Pancreas (tissue), 10 donors: Measurements from ENCODE around the gene LSAMP. TPM values are rescaled to one million over a fixed set of nuclear protein-coding genes. Genes with fewer than 3 reads are reported as not detected.

Experiments used
- ATAC-seq, 4 donors: fragments of 200-7000 bp; cut with Tn5 transposase; one replicate each; pipeline versions ENCODE4 v1.8.0 to v1.9.1; 2020; ENCODE audit warnings: mild to moderate bottlenecking in 4 of 4, moderate library complexity in 4 of 4
- DNase-seq, 6 donors: peaks; one replicate each; pipeline ENCODE4 v3.0.0-alpha.2; 2020
- FAIRE-seq: peaks from 2 replicates; lab custom pipeline; 2012; peaks lifted over from hg19 to GRCh38; lab: Jason Lieb, UNC
- H3K27ac ChIP-seq, 4 donors: fragments of 200-600 bp; sonication (generic); 1 replicate in 3 of 4; 2 replicates in 1 of 4; pipeline versions ENCODE4 v1.5.0 to v1.8.0; 2020
- H3K27me3 ChIP-seq, 4 donors: fragments of 200-600 bp; one replicate each; pipeline ENCODE4 v1.8.0; 2021
- H3K36me3 ChIP-seq, 3 donors: fragments of 200-600 bp; sonication (generic) in 1 of 3; one replicate each; pipeline versions ENCODE4 v1.5.0 to v1.8.0; 2020 to 2021
- H3K4me1 ChIP-seq, 3 donors: fragments of 200-600 bp; one replicate each; pipeline ENCODE4 v1.8.0; 2021
- H3K4me3 ChIP-seq, 4 donors: fragments of 200-600 bp; sonication (generic) in 2 of 4; one replicate each; pipeline versions ENCODE4 v1.5.0 to v1.8.0; 2020 to 2021
- H3K9me3 ChIP-seq, 4 donors: fragments of 200-600 bp; one replicate each; pipeline ENCODE4 v1.8.0; 2021
- CTCF ChIP-seq, 4 donors: fragments of 200-600 bp; sonication (generic) in 3 of 4; IDR thresholded peaks; one replicate each; pipeline versions ENCODE4 v1.5.0 to v1.8.0; 2021; ENCODE audit warnings: antibody characterized with exemption in 4 of 4
- WGBS, 2 donors: extraction: QIAGEN DNeasy Blood & Tissue Kit; methylation state at CpG; one replicate each; pipeline ENCODE4 v1.1.7; 2013; 5-methylcytosine and 5-hydroxymethylcytosine counted together
- intact Hi-C, 3 donors: fragments of 100-400 bp; cut with DNase I; formaldehyde crosslinking; loops; one replicate each; pipeline versions ENCODE4 v1.11.1 to v1.14.2; 2022
- polyA plus RNA-seq, 2 donors: library from polyadenylated mRNA; stranded (reverse); fragments of 200-250 nt; gene quantifications; one replicate each; pipeline ENCODE4 v1.2.3, GENCODE V29; 2013
- total RNA-seq, 6 donors: library from RNA; stranded (reverse); fragmentation: NEBNext Ultra II Directional in 4 of 6; extraction: Animal tissue kit (Norgen Biotek cat#: 25700) in 4 of 6; gene quantifications; one replicate each; pipeline versions ENCODE4 v1.2.1 to v1.2.4, GENCODE V29; 2021 to 2023
- donor health status: healthy with polysubstance abuse.
- donor health status: DM: no; HTN: no; CAD: no; lungs with moderate emphysema.
- donor health status: DM: no; HTN: no; CAD: no.
- donor health status: control.
- donor health status: control.
- donor health status: Bipolar disorder and iron deficiency.
- donor health status: DM: yes; HTN: yes; CAD: no.
- donor health status: DM: no; HTN: no; CAD: no.
- donor health status: DM: no; HTN: no; CAD: no.
- donor health status: DM: yes; HTN: yes; CAD: no.

LSAMP gene
- total and polyA plus RNA-seq, 8 donors = 0.51 to 5.5 (median 1.5) TPM

DNA sequence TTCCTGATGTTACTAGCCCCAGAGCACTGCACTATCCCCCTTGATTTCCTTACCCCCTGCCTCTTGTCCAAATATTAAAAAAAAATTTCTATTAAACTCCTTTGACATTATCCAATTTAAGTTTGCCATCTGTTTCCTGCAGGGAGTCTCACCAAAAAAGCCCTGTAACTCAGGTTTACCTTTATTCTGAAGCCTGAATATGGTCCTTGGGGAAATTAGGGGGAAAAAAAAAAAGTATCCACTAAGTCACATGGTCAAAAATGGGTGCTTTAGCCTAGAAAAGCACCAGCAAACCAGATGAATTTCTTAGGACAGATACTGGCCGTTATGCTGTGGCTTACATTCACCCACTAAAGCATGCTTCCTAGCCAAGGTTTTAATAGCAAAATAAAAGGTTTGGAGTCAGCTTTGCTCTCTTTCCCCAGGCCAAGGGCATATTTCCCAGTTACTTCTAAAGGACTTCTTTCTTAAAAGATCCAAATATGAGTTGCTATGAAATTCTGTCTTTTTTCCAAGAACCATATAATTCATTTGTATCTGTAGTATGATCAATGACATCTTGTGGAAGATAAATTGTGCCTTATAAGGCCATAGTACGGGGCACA is 394.9 kb downstream of the LSAMP start:
- no peak for TF ChIP-seq CTCF (IDR thresholded peaks at IDR 0.05)
- WGBS, 2 donors = 49 to 65% methylated on average over 2 of the region's 2 CpGs

GRCh38 chr3:116048991-116049390 is 396.3 kb downstream of the LSAMP start:
- no peaks in the 10 kb centered on the region for H3K27me3 ChIP-seq
- H3K9me3 ChIP-seq = no peaks in the 10 kb centered on the region
- ATAC-seq = no peak
- no peak for DNase-seq
- no peak overlapping the region for H3K27ac ChIP-seq
- no peak overlapping the region for H3K4me3 ChIP-seq
- no peak for TF ChIP-seq CTCF (IDR thresholded peaks at IDR 0.05)
- H3K4me1 ChIP-seq = no peaks in the 10 kb centered on the region
- H3K36me3 ChIP-seq = no peaks in the 10 kb centered on the region
- intact Hi-C loops = no loop called here
- FAIRE-seq = no peak

More for the DNA sequence above, 394.9 kb downstream of the LSAMP start:
- Histone ChIP-seq H3K27me3 (no peaks in the 10 kb centered on the region), H3K9me3 (no peaks in the 10 kb centered on the region), H3K27ac (no peak overlapping the region), H3K4me3 (no peak overlapping the region), H3K4me1 (no peaks in the 10 kb centered on the region), H3K36me3 (no peaks in the 10 kb centered on the region)
- ATAC-seq (no peak), DNase-seq (no peak), FAIRE-seq (no peak)
- intact Hi-C loops = no loop called here

DNA sequence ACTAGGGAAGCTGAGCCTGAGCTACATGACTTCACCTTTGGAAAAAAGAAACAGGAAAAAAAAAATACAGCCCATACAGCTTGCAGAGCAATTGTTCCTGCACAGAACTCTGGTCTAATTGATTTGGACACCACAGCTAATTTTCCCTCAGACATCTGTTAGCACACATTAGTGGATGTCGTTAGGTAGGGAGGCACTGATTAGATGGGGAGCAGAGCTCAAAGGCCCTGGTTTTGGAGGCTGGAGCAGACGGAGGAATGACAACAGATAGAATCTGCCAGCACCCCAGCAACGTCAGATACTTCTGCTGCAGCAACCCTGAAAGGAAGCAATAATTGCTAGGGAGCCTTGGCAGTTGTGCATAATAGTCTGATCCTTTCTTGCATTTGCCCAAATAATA is 398.9 kb downstream of the LSAMP start:
- no peak for FAIRE-seq

GRCh38 chr3:116045314-116045713 is 400.0 kb downstream of the LSAMP start:
- DNase-seq (no peak), FAIRE-seq (no peak), ATAC-seq (no peak)
- intact Hi-C loops = no loop called here
- TF ChIP-seq CTCF (IDR thresholded peaks at IDR 0.05) = no peak
- Histone ChIP-seq H3K27ac (no peak overlapping the region), H3K27me3 (no peaks in the 10 kb centered on the region), H3K36me3 (no peaks in the 10 kb centered on the region), H3K4me1 (no peaks in the 10 kb centered on the region), H3K9me3 (no peaks in the 10 kb centered on the region), H3K4me3 (no peak overlapping the region)

More for the DNA sequence above, 398.9 kb downstream of the LSAMP start:
- Histone ChIP-seq H3K27me3 (no peaks in the 10 kb centered on the region), H3K4me1 (no peaks in the 10 kb centered on the region), H3K36me3 (no peaks in the 10 kb centered on the region), H3K9me3 (no peaks in the 10 kb centered on the region), H3K4me3 (no peak overlapping the region), H3K27ac (no peak overlapping the region)
- ATAC-seq (peak in 2 of 4 donors; percentile 59 to 62), DNase-seq (no peak)
- WGBS, 2 donors = 37 to 52% methylated on average over 3 of the region's 3 CpGs
- TF ChIP-seq CTCF (IDR thresholded peaks at IDR 0.05) = no peak
- intact Hi-C loops = no loop called here

- Histone ChIP-seq H3K9me3 (no peaks in the 10 kb centered on the region), H3K36me3 (no peaks in the 10 kb centered on the region), H3K27me3 (no peaks in the 10 kb centered on the region), H3K4me3 (no peak overlapping the region), H3K27ac (no peak overlapping the region), H3K4me1 (no peaks in the 10 kb centered on the region)
- no peak for TF ChIP-seq CTCF (IDR thresholded peaks at IDR 0.05)
- intact Hi-C loops = no loop called here
- FAIRE-seq (no peak), DNase-seq (no peak), ATAC-seq (no peak)
- 49 to 73% methylated on average over 3 of the region's 3 CpGs for WGBS, 2 donors
Measured at GRCh38 chr3:116040152-116040551, 405.1 kb downstream of the LSAMP start.
